ENCODE measurements around the gene MYOF. TPM values are rescaled to one million over a fixed set of nuclear protein-coding genes. Genes with fewer than 3 reads are reported as not detected.
"Not testable (repeated sequence)": the region's sequence is repeated elsewhere in the genome, so short reads cannot be mapped to it uniquely, and the experiment has no call there.

The MYOF gene
- total RNA-seq, 1 donor, result 379 TPM

DNA sequence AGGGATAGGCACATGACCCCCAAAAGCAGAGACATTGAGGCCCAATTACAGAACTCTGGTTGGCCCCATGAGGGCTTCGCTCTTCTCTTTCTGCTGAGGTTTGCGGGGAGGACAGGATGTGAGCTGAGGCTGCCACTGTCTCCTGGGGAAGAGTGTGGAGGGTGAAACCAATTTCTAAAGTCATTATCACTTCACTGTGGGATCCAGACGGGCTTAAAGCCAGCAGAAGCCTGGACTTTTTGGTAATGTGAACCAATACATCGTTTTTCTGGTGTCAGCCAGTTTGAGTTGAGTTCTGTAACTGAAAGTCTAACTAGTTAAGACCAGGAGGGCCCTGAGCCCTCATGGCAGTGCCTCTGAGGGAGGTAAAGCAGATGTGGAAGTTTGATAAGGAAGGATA lies 163.0 kb downstream of the MYOF start:
- Histone ChIP-seq H3K4me1 (ENCODE audit: insufficient read depth, low read length) (no peaks in the 10 kb centered on the region), H3K27me3 (ENCODE audit: insufficient read depth, low read length) (no peaks in the 10 kb centered on the region), H3K27ac (ENCODE audit: low read depth, low read length) (no peak overlapping the region), H3K4me2 (ENCODE audit: insufficient read depth, low read length) (no peak overlapping the region), H3K36me3 (ENCODE audit: insufficient read depth, low read length) (peaks cover 98% of the 10 kb centered on the region), H3K79me2 (ENCODE audit: insufficient read depth, low read length) (peaks cover 3% of the 10 kb centered on the region), H2AFZ (ENCODE audit: low read length) (no peak overlapping the region), H3K9me3 (ENCODE audit: low read depth, low read length) (no peaks in the 10 kb centered on the region), H3K4me3 (ENCODE audit: insufficient read depth, low read length) (no peak overlapping the region), H4K20me1 (ENCODE audit: insufficient read depth, low read length) (no peaks in the 10 kb centered on the region)
- TF ChIP-seq, protein P1, sequence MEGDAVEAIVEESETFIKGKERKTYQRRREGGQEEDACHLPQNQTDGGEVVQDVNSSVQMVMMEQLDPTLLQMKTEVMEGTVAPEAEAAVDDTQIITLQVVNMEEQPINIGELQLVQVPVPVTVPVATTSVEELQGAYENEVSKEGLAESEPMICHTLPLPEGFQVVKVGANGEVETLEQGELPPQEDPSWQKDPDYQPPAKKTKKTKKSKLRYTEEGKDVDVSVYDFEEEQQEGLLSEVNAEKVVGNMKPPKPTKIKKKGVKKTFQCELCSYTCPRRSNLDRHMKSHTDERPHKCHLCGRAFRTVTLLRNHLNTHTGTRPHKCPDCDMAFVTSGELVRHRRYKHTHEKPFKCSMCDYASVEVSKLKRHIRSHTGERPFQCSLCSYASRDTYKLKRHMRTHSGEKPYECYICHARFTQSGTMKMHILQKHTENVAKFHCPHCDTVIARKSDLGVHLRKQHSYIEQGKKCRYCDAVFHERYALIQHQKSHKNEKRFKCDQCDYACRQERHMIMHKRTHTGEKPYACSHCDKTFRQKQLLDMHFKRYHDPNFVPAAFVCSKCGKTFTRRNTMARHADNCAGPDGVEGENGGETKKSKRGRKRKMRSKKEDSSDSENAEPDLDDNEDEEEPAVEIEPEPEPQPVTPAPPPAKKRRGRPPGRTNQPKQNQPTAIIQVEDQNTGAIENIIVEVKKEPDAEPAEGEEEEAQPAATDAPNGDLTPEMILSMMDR (IDR thresholded peaks at IDR 0.05; ENCODE audit: extremely low read depth, low read depth, low read length), result no peak
- DNase-seq (ENCODE audit: insufficient read length, low spot score, missing footprints), result no peak

DNA sequence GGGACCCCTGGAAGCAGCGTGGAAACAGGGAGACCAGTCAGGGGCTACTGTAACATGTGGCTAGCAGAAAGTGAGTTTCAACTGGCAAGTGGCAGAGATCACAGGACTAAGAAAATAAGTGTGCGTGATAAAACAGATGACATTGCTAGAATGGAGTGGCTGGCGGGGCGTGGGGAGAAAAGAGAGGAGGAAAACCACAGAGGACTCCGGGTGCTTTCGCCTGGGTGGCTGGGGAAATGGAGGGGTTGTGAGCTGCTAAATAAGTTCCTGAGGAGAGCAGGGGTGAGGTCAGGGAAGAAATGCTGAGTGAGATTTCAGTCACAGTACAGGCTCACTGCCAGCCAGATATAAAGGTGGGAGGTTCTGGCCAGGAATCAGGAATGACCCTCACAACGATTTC lies 166.9 kb downstream of the MYOF start:
- peaks cover 95% of the 10 kb centered on the region for H3K36me3 ChIP-seq (ENCODE audit: insufficient read depth, low read length)
- H2AFZ ChIP-seq (ENCODE audit: low read length), result no peak overlapping the region
- H3K4me3 ChIP-seq (ENCODE audit: insufficient read depth, low read length), result no peak overlapping the region
- no peak for DNase-seq (ENCODE audit: insufficient read length, low spot score, missing footprints)
- peaks cover 3% of the 10 kb centered on the region for H3K79me2 ChIP-seq (ENCODE audit: insufficient read depth, low read length)
- no peaks in the 10 kb centered on the region for H3K9me3 ChIP-seq (ENCODE audit: low read depth, low read length)
- H3K27me3 ChIP-seq (ENCODE audit: insufficient read depth, low read length), result no peaks in the 10 kb centered on the region
- no peaks in the 10 kb centered on the region for H3K4me1 ChIP-seq (ENCODE audit: insufficient read depth, low read length)
- H3K27ac ChIP-seq (ENCODE audit: low read depth, low read length), result no peak overlapping the region
- H3K4me2 ChIP-seq (ENCODE audit: insufficient read depth, low read length), result no peak overlapping the region
- TF ChIP-seq, protein P1 (IDR thresholded peaks at IDR 0.05; ENCODE audit: extremely low read depth, low read depth, low read length), result no peak
- no peaks in the 10 kb centered on the region for H4K20me1 ChIP-seq (ENCODE audit: insufficient read depth, low read length)

DNA sequence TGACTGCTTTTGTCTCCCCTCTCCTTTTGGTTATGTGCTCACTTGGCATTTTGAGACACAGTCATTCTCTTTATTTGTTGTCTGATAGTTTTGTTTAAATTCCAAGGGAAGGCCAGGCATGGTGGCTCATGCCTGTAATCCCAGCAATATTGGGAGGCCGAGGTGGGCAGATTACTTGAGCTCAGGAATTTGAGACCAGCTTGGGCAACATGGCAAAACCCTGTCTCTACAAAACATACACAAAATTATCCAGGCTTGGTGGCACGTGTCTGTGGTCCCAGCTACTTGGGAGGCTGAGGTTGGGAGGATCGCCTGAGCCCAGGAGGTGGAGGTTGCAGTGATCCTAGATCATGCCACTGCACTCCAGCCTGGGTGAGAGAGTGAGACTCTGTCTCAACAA lies 167.5 kb downstream of the MYOF start:
- not testable (repeated sequence) for H3K27ac ChIP-seq (ENCODE audit: low read depth, low read length); H4K20me1 ChIP-seq (ENCODE audit: insufficient read depth, low read length); DNase-seq (ENCODE audit: insufficient read length, low spot score, missing footprints); H3K9me3 ChIP-seq (ENCODE audit: low read depth, low read length); H3K27me3 ChIP-seq (ENCODE audit: insufficient read depth, low read length); H2AFZ ChIP-seq (ENCODE audit: low read length); H3K79me2 ChIP-seq (ENCODE audit: insufficient read depth, low read length); H3K4me1 ChIP-seq (ENCODE audit: insufficient read depth, low read length); H3K4me2 ChIP-seq (ENCODE audit: insufficient read depth, low read length); H3K4me3 ChIP-seq (ENCODE audit: insufficient read depth, low read length)
- H3K36me3 ChIP-seq (ENCODE audit: insufficient read depth, low read length), result peaks cover 95% of the 10 kb centered on the region

DNA sequence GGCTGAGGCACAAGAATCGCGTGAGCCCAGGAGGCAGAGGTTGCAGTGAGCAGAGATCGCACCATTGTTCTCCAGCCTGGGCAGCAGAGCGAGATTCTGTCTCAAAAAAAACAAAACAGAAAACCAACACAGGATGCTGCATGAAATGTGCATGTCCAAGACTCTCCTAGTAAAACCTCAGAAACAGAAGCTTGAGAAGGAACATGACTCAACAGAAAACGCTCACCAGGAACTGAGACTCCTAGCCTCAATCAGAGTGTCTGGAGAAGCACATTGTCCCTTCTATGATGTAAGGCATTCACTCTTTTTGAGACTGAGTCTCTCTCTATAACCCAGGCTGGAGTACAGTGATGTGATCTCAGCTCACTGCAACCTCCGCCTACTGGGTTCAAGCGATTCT lies 168.3 kb downstream of the MYOF start:
- H3K4me2 ChIP-seq (ENCODE audit: insufficient read depth, low read length), result no peak overlapping the region
- no peaks in the 10 kb centered on the region for H3K9me3 ChIP-seq (ENCODE audit: low read depth, low read length)
- no peak overlapping the region for H3K27ac ChIP-seq (ENCODE audit: low read depth, low read length)
- H3K27me3 ChIP-seq (ENCODE audit: insufficient read depth, low read length), result no peaks in the 10 kb centered on the region
- no peak overlapping the region for H2AFZ ChIP-seq (ENCODE audit: low read length)
- peaks cover 95% of the 10 kb centered on the region for H3K36me3 ChIP-seq (ENCODE audit: insufficient read depth, low read length)
- H3K4me1 ChIP-seq (ENCODE audit: insufficient read depth, low read length), result peaks cover 9% of the 10 kb centered on the region
- no peak overlapping the region for H3K4me3 ChIP-seq (ENCODE audit: insufficient read depth, low read length)
- TF ChIP-seq, protein P1 (IDR thresholded peaks at IDR 0.05; ENCODE audit: extremely low read depth, low read depth, low read length), result no peak
- no peaks in the 10 kb centered on the region for H3K79me2 ChIP-seq (ENCODE audit: insufficient read depth, low read length)
- no peaks in the 10 kb centered on the region for H4K20me1 ChIP-seq (ENCODE audit: insufficient read depth, low read length)
- DNase-seq (ENCODE audit: insufficient read length, low spot score, missing footprints), result no peak

Measured in osteoblast (primary cell).